ENCODE results near the gene PPP1R8. TPM values are rescaled to one million over a fixed set of nuclear protein-coding genes. Genes with fewer than 3 reads are reported as not detected.
A peak's percentile ranks its signal among the peaks of the same experiment; 100 is the strongest.
"Not testable (repeated sequence)": the region's sequence is repeated elsewhere in the genome, so short reads cannot be mapped to it uniquely, and the experiment has no call there.

Gene PPP1R8
- total RNA-seq, 1 experiment from 2014 or later = 39.5 TPM

DNA sequence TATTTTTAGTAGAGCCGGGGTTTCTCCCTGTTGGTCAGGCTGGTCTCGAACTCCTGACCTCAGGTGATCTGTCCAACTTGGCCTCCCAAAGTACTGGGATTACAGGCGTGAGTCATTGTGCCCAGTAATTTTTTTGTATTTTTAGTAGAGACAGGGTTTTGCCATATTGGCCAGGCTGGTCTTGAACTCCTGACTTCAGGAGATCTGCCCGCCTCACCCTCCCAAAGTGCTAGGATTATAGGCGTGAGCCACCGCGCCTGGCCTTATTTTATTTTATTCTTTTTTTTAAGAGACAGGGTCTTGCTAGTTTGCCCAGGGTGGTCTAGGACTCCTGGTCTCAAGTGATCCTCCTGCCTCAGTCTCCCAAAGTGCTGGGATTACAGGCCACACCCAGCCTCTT, 40.5 kb downstream of the PPP1R8 start:
- H3K36me3 Mint-ChIP-seq; H3K9me3 Mint-ChIP-seq; DNase-seq (ENCODE audit: low spot score); H3K27ac Mint-ChIP-seq; H3K4me3 Mint-ChIP-seq; POLR2A ChIA-PET; H3K27me3 Mint-ChIP-seq (ENCODE audit: low read depth); CTCF ChIA-PET; ATAC-seq: not testable (repeated sequence)
- peaks cover 17% of the 10 kb centered on the region for H3K4me1 Mint-ChIP-seq

DNA sequence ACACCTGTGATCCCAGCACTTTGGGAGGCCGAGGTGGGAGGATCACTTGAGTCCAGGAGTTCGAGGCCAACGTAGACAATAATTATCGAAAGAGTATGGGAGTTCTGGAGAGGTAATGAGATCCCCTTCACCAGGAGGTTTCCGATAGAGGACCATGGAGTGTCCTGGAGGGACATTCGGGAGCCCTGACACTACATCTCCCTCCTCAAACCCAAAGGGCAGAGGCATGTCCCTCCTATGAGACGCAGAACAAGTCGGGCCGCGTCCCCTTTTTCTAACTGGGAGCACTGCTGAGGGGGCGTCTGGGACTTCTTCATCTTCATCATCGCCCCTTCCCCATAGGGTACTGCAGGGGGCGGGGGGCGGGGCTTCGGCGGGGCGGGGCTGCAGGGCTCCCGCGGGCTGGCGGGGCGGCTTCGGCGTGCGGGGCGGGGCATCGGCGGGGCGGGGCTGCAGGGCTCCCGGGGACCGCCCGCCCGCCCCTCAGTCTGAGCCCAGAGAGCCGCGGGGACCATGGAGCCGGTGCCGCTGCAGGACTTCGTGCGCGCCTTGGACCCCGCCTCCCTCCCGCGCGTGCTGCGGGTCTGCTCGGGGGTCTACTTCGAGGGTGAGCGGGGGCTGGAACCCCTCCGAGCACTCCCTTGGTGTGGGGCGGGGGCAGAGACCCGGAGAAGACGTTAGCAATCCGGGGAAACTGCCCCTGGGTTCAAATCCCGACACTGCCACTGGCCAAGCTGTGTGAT, 41.6 kb downstream of the PPP1R8 start, which contains the start of gene THEMIS2:
Gene THEMIS2, plus strand, starts transcription at position 486 of the 743 bp plus-strand sequence. Its CDS starts 28 bp downstream, at position 514.
- H3K36me3 Mint-ChIP-seq = no peaks in the 10 kb centered on the region
- POLR2A ChIA-PET = interaction anchor here (0.8 to 1.4 kb wide), 3 partner anchors 14 to 88 kb away, joined by 3 to 4 read pairs (median 3); partner anchors contain the start of gene XKR8
- H3K4me1 Mint-ChIP-seq = peaks cover 14% of the 10 kb centered on the region
- peaks cover 6% of the 10 kb centered on the region for H3K27me3 Mint-ChIP-seq (ENCODE audit: low read depth)
- H3K27ac Mint-ChIP-seq = 0 out of 2 replicates have a peak within 1 kb of the TSS, but pooled peaks have one; percentile 58
- CTCF ChIA-PET = interaction anchor here (0.6 to 1.2 kb wide), 5 partner anchors 15 to 203 kb away, joined by 3 to 6 read pairs (median 3); no protein-coding TSS in a partner anchor
- H3K4me3 Mint-ChIP-seq = peak within 1 kb of the TSS; percentile 81
- no peaks in the 10 kb centered on the region for H3K9me3 Mint-ChIP-seq
- DNase-seq (ENCODE audit: low spot score) = peak; percentile 84
- TF ChIP-seq SP1 (CRISPR knock-in tag; conservative IDR thresholded peaks at IDR 0.05) = peak; percentile 60
- TF ChIP-seq ETV6 (CRISPR knock-in tag; IDR thresholded peaks at IDR 0.05) = peak; percentile 77; the same call in 1 of the 2 replicates
- TF ChIP-seq MYBL2 (CRISPR knock-in tag; IDR thresholded peaks at IDR 0.05) = no peak
- no peak for TF ChIP-seq NFE2L1 (CRISPR knock-in tag; IDR thresholded peaks at IDR 0.05)
- no peak for TF ChIP-seq ELF4 (CRISPR knock-in tag; IDR thresholded peaks at IDR 0.05; ENCODE audit: low read depth)
- no peak for TF ChIP-seq CBFB (CRISPR knock-in tag; IDR thresholded peaks at IDR 0.05; ENCODE audit: low read depth)
- TF ChIP-seq, protein P1, sequence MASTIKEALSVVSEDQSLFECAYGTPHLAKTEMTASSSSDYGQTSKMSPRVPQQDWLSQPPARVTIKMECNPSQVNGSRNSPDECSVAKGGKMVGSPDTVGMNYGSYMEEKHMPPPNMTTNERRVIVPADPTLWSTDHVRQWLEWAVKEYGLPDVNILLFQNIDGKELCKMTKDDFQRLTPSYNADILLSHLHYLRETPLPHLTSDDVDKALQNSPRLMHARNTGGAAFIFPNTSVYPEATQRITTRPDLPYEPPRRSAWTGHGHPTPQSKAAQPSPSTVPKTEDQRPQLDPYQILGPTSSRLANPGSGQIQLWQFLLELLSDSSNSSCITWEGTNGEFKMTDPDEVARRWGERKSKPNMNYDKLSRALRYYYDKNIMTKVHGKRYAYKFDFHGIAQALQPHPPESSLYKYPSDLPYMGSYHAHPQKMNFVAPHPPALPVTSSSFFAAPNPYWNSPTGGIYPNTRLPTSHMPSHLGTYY (CRISPR knock-in tag; IDR thresholded peaks at IDR 0.05) = no peak
- TF ChIP-seq, protein P2, sequence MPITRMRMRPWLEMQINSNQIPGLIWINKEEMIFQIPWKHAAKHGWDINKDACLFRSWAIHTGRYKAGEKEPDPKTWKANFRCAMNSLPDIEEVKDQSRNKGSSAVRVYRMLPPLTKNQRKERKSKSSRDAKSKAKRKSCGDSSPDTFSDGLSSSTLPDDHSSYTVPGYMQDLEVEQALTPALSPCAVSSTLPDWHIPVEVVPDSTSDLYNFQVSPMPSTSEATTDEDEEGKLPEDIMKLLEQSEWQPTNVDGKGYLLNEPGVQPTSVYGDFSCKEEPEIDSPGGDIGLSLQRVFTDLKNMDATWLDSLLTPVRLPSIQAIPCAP (CRISPR knock-in tag; IDR thresholded peaks at IDR 0.05) = 0 out of 2 replicates have a peak, but pooled peaks have one; percentile 26
- no peak for TF ChIP-seq HMGA2 (CRISPR knock-in tag; IDR thresholded peaks at IDR 0.05)
- TF ChIP-seq MXD4 (CRISPR knock-in tag; IDR thresholded peaks at IDR 0.05; ENCODE audit: borderline replicate concordance) = no peak
- TF ChIP-seq FOXJ3 (CRISPR knock-in tag; IDR thresholded peaks at IDR 0.05; ENCODE audit: borderline replicate concordance) = no peak
- TF ChIP-seq, protein P3, sequence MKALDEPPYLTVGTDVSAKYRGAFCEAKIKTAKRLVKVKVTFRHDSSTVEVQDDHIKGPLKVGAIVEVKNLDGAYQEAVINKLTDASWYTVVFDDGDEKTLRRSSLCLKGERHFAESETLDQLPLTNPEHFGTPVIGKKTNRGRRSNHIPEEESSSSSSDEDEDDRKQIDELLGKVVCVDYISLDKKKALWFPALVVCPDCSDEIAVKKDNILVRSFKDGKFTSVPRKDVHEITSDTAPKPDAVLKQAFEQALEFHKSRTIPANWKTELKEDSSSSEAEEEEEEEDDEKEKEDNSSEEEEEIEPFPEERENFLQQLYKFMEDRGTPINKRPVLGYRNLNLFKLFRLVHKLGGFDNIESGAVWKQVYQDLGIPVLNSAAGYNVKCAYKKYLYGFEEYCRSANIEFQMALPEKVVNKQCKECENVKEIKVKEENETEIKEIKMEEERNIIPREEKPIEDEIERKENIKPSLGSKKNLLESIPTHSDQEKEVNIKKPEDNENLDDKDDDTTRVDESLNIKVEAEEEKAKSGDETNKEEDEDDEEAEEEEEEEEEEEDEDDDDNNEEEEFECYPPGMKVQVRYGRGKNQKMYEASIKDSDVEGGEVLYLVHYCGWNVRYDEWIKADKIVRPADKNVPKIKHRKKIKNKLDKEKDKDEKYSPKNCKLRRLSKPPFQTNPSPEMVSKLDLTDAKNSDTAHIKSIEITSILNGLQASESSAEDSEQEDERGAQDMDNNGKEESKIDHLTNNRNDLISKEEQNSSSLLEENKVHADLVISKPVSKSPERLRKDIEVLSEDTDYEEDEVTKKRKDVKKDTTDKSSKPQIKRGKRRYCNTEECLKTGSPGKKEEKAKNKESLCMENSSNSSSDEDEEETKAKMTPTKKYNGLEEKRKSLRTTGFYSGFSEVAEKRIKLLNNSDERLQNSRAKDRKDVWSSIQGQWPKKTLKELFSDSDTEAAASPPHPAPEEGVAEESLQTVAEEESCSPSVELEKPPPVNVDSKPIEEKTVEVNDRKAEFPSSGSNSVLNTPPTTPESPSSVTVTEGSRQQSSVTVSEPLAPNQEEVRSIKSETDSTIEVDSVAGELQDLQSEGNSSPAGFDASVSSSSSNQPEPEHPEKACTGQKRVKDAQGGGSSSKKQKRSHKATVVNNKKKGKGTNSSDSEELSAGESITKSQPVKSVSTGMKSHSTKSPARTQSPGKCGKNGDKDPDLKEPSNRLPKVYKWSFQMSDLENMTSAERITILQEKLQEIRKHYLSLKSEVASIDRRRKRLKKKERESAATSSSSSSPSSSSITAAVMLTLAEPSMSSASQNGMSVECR (CRISPR knock-in tag; IDR thresholded peaks at IDR 0.05; ENCODE audit: borderline replicate concordance) = peak; percentile 64; the same call in 1 of the 2 replicates
- TF ChIP-seq JUN (CRISPR knock-in tag; IDR thresholded peaks at IDR 0.05) = 0 out of 2 replicates have a peak, but pooled peaks have one; percentile 27
- TF ChIP-seq SMAD4 (CRISPR knock-in tag; IDR thresholded peaks at IDR 0.05) = no peak
- TF ChIP-seq CREB1 (CRISPR knock-in tag; IDR thresholded peaks at IDR 0.05) = no peak
- no peak for TF ChIP-seq ZBTB21 (CRISPR knock-in tag; IDR thresholded peaks at IDR 0.05; ENCODE audit: borderline replicate concordance)
- no peak for TF ChIP-seq IRF2 (CRISPR knock-in tag; IDR thresholded peaks at IDR 0.05; ENCODE audit: borderline replicate concordance, low read depth)
- peak; percentile 93 for ATAC-seq

Data from WTC11 (cell line).